Measurements from ENCODE around the gene ARHGAP42.

DNA sequence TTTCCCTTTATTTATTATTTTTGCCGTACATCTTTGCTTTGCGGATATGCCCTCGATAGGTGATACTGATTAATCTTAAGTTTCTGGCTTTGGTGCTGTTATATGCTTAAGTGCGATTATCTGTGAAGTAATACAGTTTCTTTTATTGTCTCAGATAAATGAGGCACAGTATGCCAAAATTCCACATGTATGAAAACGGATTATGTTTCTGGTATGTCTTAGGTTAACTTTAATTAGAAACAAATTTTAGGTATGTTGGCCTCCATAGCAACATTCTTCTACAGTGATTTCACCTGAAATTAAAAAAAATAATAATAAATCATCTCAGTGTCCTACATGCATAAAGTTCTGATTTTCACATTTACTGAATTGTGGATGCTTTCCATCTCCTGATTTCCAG, 119.2 kb downstream of the ARHGAP42 start:
- TF ChIP-seq, protein P1, sequence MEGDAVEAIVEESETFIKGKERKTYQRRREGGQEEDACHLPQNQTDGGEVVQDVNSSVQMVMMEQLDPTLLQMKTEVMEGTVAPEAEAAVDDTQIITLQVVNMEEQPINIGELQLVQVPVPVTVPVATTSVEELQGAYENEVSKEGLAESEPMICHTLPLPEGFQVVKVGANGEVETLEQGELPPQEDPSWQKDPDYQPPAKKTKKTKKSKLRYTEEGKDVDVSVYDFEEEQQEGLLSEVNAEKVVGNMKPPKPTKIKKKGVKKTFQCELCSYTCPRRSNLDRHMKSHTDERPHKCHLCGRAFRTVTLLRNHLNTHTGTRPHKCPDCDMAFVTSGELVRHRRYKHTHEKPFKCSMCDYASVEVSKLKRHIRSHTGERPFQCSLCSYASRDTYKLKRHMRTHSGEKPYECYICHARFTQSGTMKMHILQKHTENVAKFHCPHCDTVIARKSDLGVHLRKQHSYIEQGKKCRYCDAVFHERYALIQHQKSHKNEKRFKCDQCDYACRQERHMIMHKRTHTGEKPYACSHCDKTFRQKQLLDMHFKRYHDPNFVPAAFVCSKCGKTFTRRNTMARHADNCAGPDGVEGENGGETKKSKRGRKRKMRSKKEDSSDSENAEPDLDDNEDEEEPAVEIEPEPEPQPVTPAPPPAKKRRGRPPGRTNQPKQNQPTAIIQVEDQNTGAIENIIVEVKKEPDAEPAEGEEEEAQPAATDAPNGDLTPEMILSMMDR (IDR thresholded peaks at IDR 0.05; ENCODE audit: borderline replicate concordance, extremely low read depth, low read length, poor library complexity, severe bottlenecking) = no peak
- no peak for TF ChIP-seq EZH2 (IDR thresholded peaks at IDR 0.05; ENCODE audit: borderline replicate concordance, low read depth, low read length, severe bottlenecking)

Data from DND-41 (cell line).